Adrenal gland (tissue), 12 donors: ENCODE results near the gene CDH16. TPM values are rescaled to one million over a fixed set of nuclear protein-coding genes. Genes with fewer than 3 reads are reported as not detected.

Experiments
- DNase-seq, 7 donors: peaks; one replicate each; pipeline ENCODE4 v3.0.0-alpha.2; 2019 to 2020
- H3K27ac ChIP-seq, 5 donors: fragments of 200-600 bp; sonication (generic) in 4 of 5; 1 replicate in 3 of 5; 2 replicates in 2 of 5; pipeline versions ENCODE4 v1.5.1 to v1.8.0; 2016 to 2020; ENCODE audit warnings: mild to moderate bottlenecking in 1 of 5
- H3K27me3 ChIP-seq: fragments of 200-600 bp; 2 replicates; pipeline ENCODE4 v1.8.0; 2021
- H3K36me3 ChIP-seq, 2 donors: fragments of 200-600 bp; replicated peaks in 1 of 2; 1 replicate in 1 of 2; 2 replicates in 1 of 2; pipeline versions ENCODE4 v1.5.1 to v1.8.0; 2018 to 2022
- H3K4me1 ChIP-seq, 2 donors: fragments of 200-600 bp; replicated peaks in 1 of 2; 1 replicate in 1 of 2; 2 replicates in 1 of 2; pipeline versions ENCODE4 v1.5.1 to v1.8.0; 2018 to 2021
- H3K4me3 ChIP-seq, 4 donors: fragments of 200-600 bp; sonication (generic) in 3 of 4; one replicate each; pipeline ENCODE4 v1.5.1; 2016 to 2018
- H3K9me3 ChIP-seq, 3 donors: fragments of 200-600 bp; sonication (generic) in 1 of 3; replicated peaks in 1 of 3; 1 replicate in 2 of 3; 2 replicates in 1 of 3; pipeline versions ENCODE4 v1.5.1 to v1.8.0; 2016 to 2021
- CTCF ChIP-seq, 6 experiments: fragments of 450-650 bp in 4 of 6; fragments of 200-600 bp in 2 of 6; sonication (generic) in 1 of 6; IDR thresholded peaks; 1 replicate in 5 of 6; 2 replicates in 1 of 6; pipeline versions ENCODE4 v1.5.1 to v1.8.0; 2016 to 2021; ENCODE audit warnings: antibody characterized with exemption in 6 of 6, mild to moderate bottlenecking in 2 of 6, moderate library complexity in 1 of 6
- POLR2A ChIP-seq, 2 donors: fragments of 450-650 bp; IDR thresholded peaks; one replicate each; pipeline ENCODE4 v1.6.1; 2017; ENCODE audit warnings: antibody characterized with exemption in 2 of 2, mild to moderate bottlenecking in 2 of 2, moderate library complexity in 1 of 2
- WGBS, 4 donors: extraction: QIAGEN DNeasy Blood & Tissue Kit in 2 of 4; methylation state at CpG; one replicate each; pipeline versions ENCODE4 v1.1.5 to v1.1.7; 2013 to 2017; 5-methylcytosine and 5-hydroxymethylcytosine counted together
- intact Hi-C, 2 donors: fragments of 100-400 bp; cut with DNase I; formaldehyde crosslinking; loops; one replicate each; pipeline versions ENCODE4 v1.14.1 to v1.15.0; 2022 to 2023
- polyA plus RNA-seq, 3 donors: library from polyadenylated mRNA; stranded (reverse); fragments of 200-250 nt in 2 of 3; fragments of 350-450 nt in 1 of 3; fragmentation: Illumina TruSeq in 1 of 3; extraction: RNeasy Lipid Tissue Mini Kit (QIAGEN cat#74804) in 1 of 3; gene quantifications; one replicate each; pipeline ENCODE4 v1.2.3, GENCODE V29; 2013 to 2014
- total RNA-seq, 9 donors: library from RNA; depleted of rRNA in 4 of 9; stranded (reverse); fragments of >200 nt in 4 of 9; fragments of 120-200 nt in 1 of 9; fragmentation: NEBNext Ultra II Directional in 1 of 9; extraction: Animal tissue kit (Norgen Biotek cat#: 25700) in 1 of 9; gene quantifications; one replicate each; pipeline versions ENCODE4 v1.1.0 to v1.2.4, GENCODE V29; 2013 to 2023
- donor health status: healthy with polysubstance abuse.
- donor health status: Bipolar disorder and iron deficiency.
- donor health status: DM: yes; HTN: yes; CAD: no.
- donor health status: DM: no; HTN: no; CAD: no.
- donor health status: DM: no; HTN: no; CAD: no.
- donor health status: DM: yes; HTN: yes; CAD: no.

The CDH16 gene
- total and polyA plus RNA-seq, 12 donors: 0.69 TPM; not detected in 11

- H3K4me1 ChIP-seq: peaks cover 5% of the 10 kb centered on the region in 2 donors
- H3K27ac ChIP-seq: no peak overlapping the region
- intact Hi-C loops: loop anchor here in 1 of 2 donors (5.0 kb wide), 1 partner anchor 47 kb away; no protein-coding TSS in a partner anchor
- no peaks in the 10 kb centered on the region for H3K27me3 ChIP-seq
- no peaks in the 10 kb centered on the region for H3K9me3 ChIP-seq
- DNase-seq: no peak
- peaks cover 0 to 50% of the 10 kb centered on the region in 2 donors for H3K36me3 ChIP-seq
- TF ChIP-seq POLR2A (IDR thresholded peaks at IDR 0.05): no peak
- TF ChIP-seq CTCF (IDR thresholded peaks at IDR 0.05): no peak
- 80 to 95% (median 90%) methylated on average over 5 of the region's 5 CpGs for WGBS, 4 donors
- H3K4me3 ChIP-seq: no peak overlapping the region
Observed at GRCh38 chr16:66944054-66944441, 25.4 kb upstream of the CDH16 start.

GRCh38 chr16:66943426-66944053 lies 24.9 kb upstream of the CDH16 start:
- H3K4me1 ChIP-seq: peaks cover 5% of the 10 kb centered on the region in 2 donors
- intact Hi-C loops: loop anchor here in 1 of 2 donors (5.0 kb wide), 1 partner anchor 46 kb away; no protein-coding TSS in a partner anchor
- 87 to 94% (median 92%) methylated on average over 4 to 15 of the region's 15 CpGs for WGBS, 4 donors
- no peaks in the 10 kb centered on the region for H3K9me3 ChIP-seq
- H3K4me3 ChIP-seq: no peak overlapping the region
- DNase-seq: no peak
- TF ChIP-seq POLR2A (IDR thresholded peaks at IDR 0.05) (no peak), CTCF (IDR thresholded peaks at IDR 0.05) (no peak)
- no peaks in the 10 kb centered on the region for H3K27me3 ChIP-seq
- H3K27ac ChIP-seq: no peak overlapping the region
- H3K36me3 ChIP-seq: peaks cover 0 to 55% of the 10 kb centered on the region in 2 donors

GRCh38 chr16:66942981-66943380 lies 24.3 kb upstream of the CDH16 start:
- Histone ChIP-seq H3K36me3 (peaks cover 0 to 60% of the 10 kb centered on the region in 2 donors), H3K27me3 (no peaks in the 10 kb centered on the region), H3K4me1 (peaks cover 5% of the 10 kb centered on the region in 2 donors), H3K4me3 (no peak overlapping the region), H3K27ac (no peak overlapping the region), H3K9me3 (no peaks in the 10 kb centered on the region)
- 86 to 96% (median 92%) methylated on average over 5 of the region's 5 CpGs for WGBS, 4 donors
- intact Hi-C loops: loop anchor here in 1 of 2 donors (5.0 kb wide), 1 partner anchor 46 kb away; no protein-coding TSS in a partner anchor
- TF ChIP-seq POLR2A (IDR thresholded peaks at IDR 0.05) (no peak), CTCF (IDR thresholded peaks at IDR 0.05) (no peak)
- no peak for DNase-seq

- no peaks in the 10 kb centered on the region for H3K27me3 ChIP-seq
- H3K4me3 ChIP-seq: no peak overlapping the region
- 90 to 92% (median 92%) methylated on average over 11 to 16 of the region's 16 CpGs for WGBS, 4 donors
- TF ChIP-seq CTCF (IDR thresholded peaks at IDR 0.05) (no peak), POLR2A (IDR thresholded peaks at IDR 0.05) (no peak)
- H3K9me3 ChIP-seq: no peaks in the 10 kb centered on the region
- intact Hi-C loops: loop anchor here in 1 of 2 donors (5.0 kb wide), 1 partner anchor 43 kb away; no protein-coding TSS in a partner anchor
- H3K4me1 ChIP-seq: peaks cover 13 to 27% of the 10 kb centered on the region in 2 donors
- H3K36me3 ChIP-seq: peaks cover 0 to 68% of the 10 kb centered on the region in 2 donors
- H3K27ac ChIP-seq: no peak overlapping the region
- no peak for DNase-seq
Observed at GRCh38 chr16:66940236-66940635, 21.6 kb upstream of the CDH16 start.
